HG02642 (cell line): ENCODE results near the gene ZFP36L1.
"Not testable (repeated sequence)": the region's sequence is repeated elsewhere in the genome, so short reads cannot be mapped to it uniquely, and the experiment has no call there.

Source experiments
- ATAC-seq: cut with Tn5 transposase; IDR thresholded peaks from one replicate; pipeline ENCODE4 v1.9.1; 2021; ENCODE audit warnings: mild to moderate bottlenecking; ENCODE audit not compliant: unreplicated experiment, poor library complexity

The ZFP36L1 gene

GRCh38 chr14:68768316-68768715, 24.6 kb downstream of the ZFP36L1 start:
- ATAC-seq, result no peak

DNA sequence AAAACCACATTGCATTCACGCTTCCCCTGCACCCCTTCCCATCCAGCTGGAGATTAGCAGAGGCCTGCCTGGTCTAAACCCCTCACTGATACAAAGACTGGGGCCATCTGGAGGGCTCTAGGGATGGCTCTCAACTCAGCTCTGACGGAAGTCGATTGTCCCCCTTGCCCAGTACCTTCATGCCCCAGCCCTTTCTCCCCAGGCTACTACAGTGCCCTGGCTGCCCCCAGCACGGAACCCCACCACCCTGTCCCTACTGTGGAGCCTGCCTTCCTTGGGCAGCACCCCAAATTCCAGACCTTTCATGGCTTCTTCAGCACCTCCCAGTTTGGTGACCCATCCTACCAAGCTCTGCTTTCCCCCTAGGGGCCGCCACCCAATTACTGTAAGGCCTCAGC, 25.6 kb downstream of the ZFP36L1 start:
- no peak for ATAC-seq

- no peak for ATAC-seq
Measured at GRCh38 chr14:68766299-68767247, 26.3 kb downstream of the ZFP36L1 start.

GRCh38 chr14:68763843-68764242, 29.0 kb downstream of the ZFP36L1 start:
- ATAC-seq, result not testable (repeated sequence)

GRCh38 chr14:68762953-68763764, 29.7 kb downstream of the ZFP36L1 start:
- no peak for ATAC-seq

DNA sequence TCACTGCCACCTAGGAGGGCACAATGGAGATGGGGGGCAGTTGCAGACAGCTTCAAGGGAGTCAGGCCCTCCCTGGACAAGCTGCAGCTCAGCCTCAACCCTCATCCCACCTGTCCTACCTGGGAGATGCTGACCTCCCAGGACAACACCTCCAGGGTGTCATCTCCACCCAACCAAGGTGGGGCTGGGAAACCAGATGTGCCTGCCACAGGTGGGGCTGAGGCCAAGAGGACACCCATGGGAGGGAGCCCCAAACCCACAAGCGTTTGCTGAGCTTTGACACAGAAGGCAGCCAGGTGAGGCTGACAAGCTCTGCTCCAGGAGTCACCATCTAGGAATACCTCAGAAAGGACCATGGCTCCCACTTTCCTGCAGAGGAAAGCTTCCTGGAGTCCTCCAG, 31.5 kb downstream of the ZFP36L1 start:
- no peak for ATAC-seq

- no peak for ATAC-seq
Measured at GRCh38 chr14:68760761-68761160, 32.1 kb downstream of the ZFP36L1 start.

- no peak for ATAC-seq
Measured at GRCh38 chr14:68759937-68760336, 32.9 kb downstream of the ZFP36L1 start.

- ATAC-seq, result no peak
Measured at GRCh38 chr14:68759017-68759560, 33.8 kb downstream of the ZFP36L1 start.

DNA sequence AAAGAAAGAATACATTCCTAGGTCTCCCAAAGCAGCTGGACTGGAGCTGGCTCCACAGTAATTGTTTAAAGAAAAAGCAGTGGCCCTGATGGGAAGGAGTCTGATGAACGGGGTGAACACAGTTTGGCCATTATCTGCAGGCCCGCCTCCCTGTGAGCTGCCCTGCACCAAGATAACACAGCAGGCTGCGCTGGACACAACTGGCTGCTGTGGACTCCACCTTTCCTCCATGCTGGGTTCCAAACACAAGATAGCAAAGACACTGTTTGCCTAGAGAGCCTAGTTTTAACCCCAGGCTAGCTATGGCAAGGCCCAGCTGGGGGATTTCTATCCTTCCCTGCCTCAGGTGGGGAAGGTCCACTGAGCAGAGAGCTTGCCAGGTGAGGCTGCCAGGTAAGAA, 34.6 kb downstream of the ZFP36L1 start:
- no peak for ATAC-seq

DNA sequence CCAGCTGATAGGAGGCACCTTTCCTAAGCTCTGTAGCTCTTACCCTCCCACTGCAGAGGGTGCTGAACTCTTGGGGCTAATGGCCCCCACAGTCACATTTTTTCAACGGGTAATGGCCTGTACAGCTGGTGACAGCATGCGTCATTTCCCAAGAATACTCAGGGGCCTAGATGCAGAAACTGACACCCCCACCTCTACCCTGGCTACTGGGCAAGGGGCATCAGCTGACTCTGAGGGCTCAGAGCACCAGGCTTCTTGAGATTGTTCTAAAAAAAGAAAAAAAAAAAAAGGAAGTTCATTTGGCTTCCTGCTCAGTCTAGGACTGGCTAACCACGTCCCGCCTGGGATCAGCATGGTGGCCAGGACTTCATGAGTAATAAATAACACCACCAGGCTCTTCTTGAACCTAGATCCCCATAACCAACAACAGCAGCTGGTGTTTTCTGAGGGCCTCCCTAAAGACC, 35.2 kb downstream of the ZFP36L1 start:
- ATAC-seq, result no peak

DNA sequence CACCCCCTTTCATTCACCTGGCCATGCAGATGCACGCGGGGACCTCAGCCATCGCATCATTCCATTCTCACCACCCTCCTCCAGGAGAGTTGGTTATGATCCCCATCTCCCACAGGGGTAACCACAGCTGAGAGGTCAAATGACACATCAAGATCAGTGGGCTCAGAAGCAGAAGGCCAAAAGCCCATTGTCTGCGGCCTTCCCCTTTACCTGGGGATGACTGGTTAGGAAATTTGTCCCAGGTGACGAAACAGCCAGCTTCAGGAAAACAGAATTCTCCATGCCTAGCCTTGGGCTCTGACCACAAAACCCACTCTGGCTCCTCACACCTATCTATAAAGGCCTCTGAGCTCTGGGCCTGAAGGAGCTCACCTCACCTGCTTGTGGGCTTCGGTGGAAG, 36.1 kb downstream of the ZFP36L1 start:
- ATAC-seq, result no peak

- ATAC-seq, result no peak
Measured at GRCh38 chr14:68756000-68756481, 36.8 kb downstream of the ZFP36L1 start.

- no peak for ATAC-seq
Measured at GRCh38 chr14:68755016-68755353, 37.9 kb downstream of the ZFP36L1 start.

GRCh38 chr14:68753690-68754089, 39.2 kb downstream of the ZFP36L1 start:
- ATAC-seq, result no peak

GRCh38 chr14:68752271-68753006, 40.4 kb downstream of the ZFP36L1 start:
- ATAC-seq, result no peak

DNA sequence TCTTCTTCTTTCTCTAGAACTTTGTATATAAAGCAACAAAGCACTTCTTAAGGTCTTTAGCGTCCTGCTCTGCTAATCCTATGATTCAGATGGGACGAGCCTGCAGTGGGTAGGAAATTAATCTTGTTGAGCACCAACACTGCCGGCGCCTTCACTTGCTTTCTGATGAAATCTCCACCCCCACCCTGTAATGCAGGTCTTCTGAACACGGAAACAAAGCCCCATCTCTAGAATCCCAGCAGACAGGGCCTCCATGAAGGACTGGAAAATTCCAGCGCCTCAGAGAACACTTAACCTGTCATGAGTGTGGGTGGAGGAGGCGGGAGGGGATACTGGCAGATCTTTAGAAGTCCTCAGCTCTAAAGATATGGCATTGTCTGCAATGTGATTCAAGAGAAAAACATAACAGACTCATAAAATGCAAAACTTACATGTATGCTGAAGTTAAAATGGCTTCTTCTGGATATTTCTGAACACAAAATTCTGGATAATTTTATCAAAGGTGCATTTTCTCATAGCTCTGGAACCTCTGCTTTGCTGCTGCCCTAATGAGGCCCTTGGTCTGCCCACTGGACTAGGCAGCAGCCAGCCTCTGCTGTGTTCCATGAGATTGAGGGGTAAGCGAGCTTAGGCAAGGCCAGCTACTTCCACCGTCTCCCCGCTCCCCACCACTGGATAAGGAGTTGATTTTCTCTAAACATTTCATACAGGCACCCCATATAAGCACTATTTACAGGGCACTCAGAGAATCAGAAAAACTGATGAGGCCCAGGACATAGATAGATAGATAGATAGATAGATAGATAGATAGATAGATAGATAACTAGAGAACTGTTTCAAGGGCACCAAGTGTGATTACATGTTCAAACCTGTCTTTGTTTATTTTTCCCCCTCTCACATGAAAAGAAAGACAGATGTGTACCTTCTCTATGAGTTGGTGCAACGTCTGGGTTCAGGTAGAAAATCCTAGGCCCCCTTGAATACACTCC, 43.1 kb downstream of the ZFP36L1 start:
- ATAC-seq, result no peak

DNA sequence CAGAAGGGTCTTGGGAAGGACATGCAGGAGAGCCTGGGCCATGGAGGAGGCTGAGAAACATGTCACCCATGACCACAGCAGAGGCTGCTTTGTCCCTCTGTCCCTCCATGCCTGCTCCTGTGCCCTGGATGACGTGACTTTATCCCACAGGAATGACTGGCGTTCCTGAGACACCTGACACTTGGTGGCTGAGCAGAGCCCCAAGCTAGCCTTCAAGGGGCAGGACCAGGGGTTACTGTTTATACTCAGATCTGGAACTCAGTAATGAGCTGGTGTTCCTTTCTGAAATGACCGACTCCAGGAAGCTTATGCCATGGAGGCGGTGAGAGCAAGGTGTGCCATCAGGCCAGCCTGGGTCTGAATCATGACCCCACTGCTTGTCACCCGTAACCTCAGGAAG, 44.2 kb downstream of the ZFP36L1 start:
- ATAC-seq, result no peak

GRCh38 chr14:68748260-68748659, 44.6 kb downstream of the ZFP36L1 start:
- no peak for ATAC-seq
